SJCRH30 (cell line): ENCODE measurements around the gene MAPK8. TPM values are rescaled to one million over a fixed set of nuclear protein-coding genes. Genes with fewer than 3 reads are reported as not detected.
A peak's percentile ranks its signal among the peaks of the same experiment; 100 is the strongest.

Experiments
- DNase-seq, 2 experiments: peaks; one replicate each; pipeline ENCODE4 v3.0.0-alpha.2; 2015 to 2020
- H3K27ac ChIP-seq: fragments of 250-450 bp; sonication (Bioruptor Pico); 2 replicates; pipeline ENCODE4 v1.5.1; 2020; ENCODE audit warnings: mild to moderate bottlenecking, moderate library complexity
- H3K27me3 ChIP-seq: fragments of 250-450 bp; sonication (Bioruptor Pico); 2 replicates; pipeline ENCODE4 v1.5.1; 2020; ENCODE audit warnings: mild to moderate bottlenecking, moderate library complexity
- H3K36me3 ChIP-seq: fragments of 250-450 bp; sonication (Bioruptor Pico); 2 replicates; pipeline ENCODE4 v1.5.1; 2020; ENCODE audit warnings: mild to moderate bottlenecking, moderate library complexity
- H3K4me1 ChIP-seq: fragments of 250-450 bp; sonication (Bioruptor Pico); 2 replicates; pipeline ENCODE4 v1.5.1; 2020; ENCODE audit warnings: mild to moderate bottlenecking, moderate library complexity
- H3K4me3 ChIP-seq: fragments of 250-450 bp; sonication (Bioruptor Pico); 2 replicates; pipeline ENCODE4 v1.5.1; 2020; ENCODE audit warnings: mild to moderate bottlenecking, moderate library complexity
- H3K9me3 ChIP-seq: fragments of 250-450 bp; sonication (Bioruptor Pico); replicated peaks from 2 replicates; pipeline ENCODE4 v1.5.1; 2020; ENCODE audit warnings: mild to moderate bottlenecking, moderate library complexity
- total RNA-seq: library from RNA; depleted of rRNA; stranded (reverse); fragments of >200 nt; shearing (Covaris generic); gene quantifications from 2 replicates; pipeline ENCODE4 v1.2.3, GENCODE V29; 2014

The MAPK8 gene
- total RNA-seq, 1 experiment from 2014 or later = 58.7 TPM

DNA sequence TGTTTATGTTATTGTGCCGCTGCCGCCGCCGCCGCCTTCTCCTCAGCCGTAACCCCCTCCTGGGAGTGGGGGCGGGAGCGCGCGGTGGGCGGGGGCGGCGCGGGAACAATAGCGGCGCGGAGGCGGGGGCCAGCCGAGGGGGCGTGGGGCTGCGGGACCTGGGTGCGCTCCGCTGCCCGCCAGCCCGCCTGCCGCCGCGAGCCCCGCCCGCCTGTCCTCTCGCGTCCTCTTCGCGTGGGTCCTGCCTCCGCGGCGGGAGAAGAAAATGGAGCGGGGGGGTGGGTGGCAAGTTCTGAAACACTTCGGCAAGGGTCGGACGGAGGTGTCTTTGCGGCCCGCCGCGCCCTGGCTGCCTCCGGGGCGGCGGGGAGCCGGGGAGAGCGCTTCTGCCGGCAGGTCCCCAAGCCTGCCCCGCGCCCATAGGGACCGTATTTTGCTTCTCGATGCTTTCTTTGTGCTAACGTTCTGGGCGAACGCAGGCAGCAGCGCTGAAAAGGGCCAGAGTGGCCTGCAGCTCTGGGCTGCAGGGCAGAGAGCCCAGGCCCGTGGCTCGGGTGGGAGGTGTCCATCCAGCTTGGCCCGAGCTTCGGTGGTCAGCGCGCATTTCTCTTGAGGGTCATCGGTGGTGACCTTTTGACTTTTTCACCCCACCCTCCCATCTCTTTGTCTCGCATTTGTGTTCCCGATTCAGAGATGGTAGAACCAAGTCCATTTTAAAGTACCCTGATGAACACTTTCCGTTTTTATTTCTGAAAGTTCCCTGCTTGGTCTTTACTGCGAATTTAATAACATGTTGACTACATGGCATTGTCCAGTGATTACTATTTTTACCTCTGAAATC lies 613 bp downstream of the MAPK8 start:
- Histone ChIP-seq H3K36me3 (no peaks in the 10 kb centered on the region), H3K27me3 (no peaks in the 10 kb centered on the region), H3K4me3 (peak overlapping the region; percentile 98), H3K27ac (peak overlapping the region; percentile 77), H3K9me3 (no peaks in the 10 kb centered on the region), H3K4me1 (no peaks in the 10 kb centered on the region; the same call in 1 of the 2 replicates)
- peak; percentile 51 to 53 for DNase-seq

DNA sequence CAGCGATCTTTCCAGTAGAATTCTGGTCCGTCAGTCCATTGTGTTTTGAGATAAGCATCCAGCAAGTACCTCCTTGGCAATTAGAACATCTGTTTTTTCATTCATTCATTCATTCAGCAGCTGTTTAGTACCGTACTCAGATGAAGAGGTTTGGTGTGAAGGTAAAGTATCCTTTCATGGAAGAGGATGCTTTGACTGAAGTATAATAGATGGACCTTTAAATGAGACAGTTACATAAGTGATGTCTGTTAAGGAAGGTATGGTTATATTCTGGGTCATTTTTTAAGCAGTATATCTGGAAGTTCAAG lies 1.2 kb downstream of the MAPK8 start:
- H3K27me3 ChIP-seq = no peaks in the 10 kb centered on the region

DNA sequence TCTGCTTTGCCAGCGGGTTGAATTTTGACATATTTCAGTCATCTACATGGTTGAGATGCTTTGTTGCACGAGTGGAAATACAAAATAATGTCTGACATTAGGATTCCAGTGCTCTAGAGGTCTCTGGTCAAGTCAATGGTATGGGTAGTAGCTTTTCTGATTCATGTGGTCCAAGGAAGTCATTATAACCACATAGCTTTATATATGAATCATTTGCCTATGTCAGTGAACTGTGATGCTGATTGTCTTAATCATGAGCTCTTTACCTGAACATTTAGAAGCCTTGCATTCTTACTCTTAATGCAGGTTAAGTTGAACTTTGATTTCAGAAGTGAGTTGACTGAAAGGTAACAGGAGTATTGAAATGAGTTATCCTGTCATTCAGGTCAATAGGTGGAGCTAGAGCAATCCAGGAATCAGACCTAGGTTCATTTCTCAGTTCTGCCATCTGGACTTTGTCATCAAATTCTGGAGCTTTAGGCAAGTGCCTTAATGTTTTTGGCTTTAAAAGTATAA lies 3.3 kb downstream of the MAPK8 start:
- Histone ChIP-seq H3K4me3 (no peak overlapping the region), H3K27me3 (no peaks in the 10 kb centered on the region), H3K4me1 (no peaks in the 10 kb centered on the region; the same call in 1 of the 2 replicates), H3K9me3 (no peaks in the 10 kb centered on the region), H3K27ac (no peak overlapping the region), H3K36me3 (no peaks in the 10 kb centered on the region)
- DNase-seq = no peak

More for the DNA sequence above, 1.2 kb downstream of the MAPK8 start:
- no peaks in the 10 kb centered on the region for H3K9me3 ChIP-seq
- H3K4me1 ChIP-seq = no peaks in the 10 kb centered on the region; the same call in 1 of the 2 replicates
- H3K27ac ChIP-seq = peak overlapping the region; percentile 77
- H3K36me3 ChIP-seq = no peaks in the 10 kb centered on the region
- DNase-seq = peak in 1 of 2 experiments; percentile 16
- H3K4me3 ChIP-seq = peak overlapping the region; percentile 98

DNA sequence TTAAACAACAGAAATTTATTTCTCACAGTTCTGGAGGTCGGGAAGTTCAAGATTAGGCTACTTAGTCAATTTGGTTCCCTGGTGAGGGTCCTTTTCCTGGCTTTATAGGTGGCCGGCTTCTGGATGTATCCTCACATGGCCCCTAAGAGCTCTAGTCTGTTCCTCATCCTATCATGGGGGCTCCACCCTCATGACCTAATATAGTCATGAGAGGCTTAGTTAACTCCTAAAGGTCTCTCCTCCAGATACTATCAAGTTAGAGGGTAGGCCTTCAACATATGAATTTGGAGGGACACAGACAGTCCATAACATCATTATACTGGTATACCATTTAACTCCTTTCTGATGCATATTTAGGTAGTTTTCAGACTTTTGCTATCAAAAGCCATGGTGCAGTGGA lies 7.6 kb downstream of the MAPK8 start:
- Histone ChIP-seq H3K4me3 (no peak overlapping the region), H3K9me3 (no peaks in the 10 kb centered on the region), H3K4me1 (no peaks in the 10 kb centered on the region), H3K27me3 (no peaks in the 10 kb centered on the region), H3K27ac (no peak overlapping the region), H3K36me3 (no peaks in the 10 kb centered on the region)
- DNase-seq = no peak

DNA sequence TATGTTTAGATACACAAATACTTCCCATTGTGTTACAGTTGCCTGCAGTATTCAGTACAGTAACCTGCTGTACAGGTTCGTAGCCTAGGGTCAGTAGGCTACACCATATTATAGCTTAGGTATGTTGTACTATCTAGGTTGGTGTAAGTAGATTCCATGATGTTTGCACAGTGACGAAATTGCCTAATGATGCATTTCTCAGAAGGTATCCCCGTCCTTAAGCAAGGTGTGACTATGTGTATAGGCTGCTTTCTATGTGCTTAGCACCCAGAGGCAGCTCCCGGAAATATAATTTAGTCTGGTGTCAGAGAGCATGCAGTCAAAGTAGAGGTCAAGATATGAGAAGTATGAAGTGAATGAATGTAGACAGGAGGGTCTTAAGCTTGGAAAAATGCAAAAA lies 9.8 kb downstream of the MAPK8 start:
- H3K27ac ChIP-seq = no peak overlapping the region
- no peaks in the 10 kb centered on the region for H3K9me3 ChIP-seq
- H3K36me3 ChIP-seq = no peaks in the 10 kb centered on the region
- no peaks in the 10 kb centered on the region for H3K4me1 ChIP-seq
- DNase-seq = no peak
- H3K27me3 ChIP-seq = no peaks in the 10 kb centered on the region
- no peak overlapping the region for H3K4me3 ChIP-seq

DNA sequence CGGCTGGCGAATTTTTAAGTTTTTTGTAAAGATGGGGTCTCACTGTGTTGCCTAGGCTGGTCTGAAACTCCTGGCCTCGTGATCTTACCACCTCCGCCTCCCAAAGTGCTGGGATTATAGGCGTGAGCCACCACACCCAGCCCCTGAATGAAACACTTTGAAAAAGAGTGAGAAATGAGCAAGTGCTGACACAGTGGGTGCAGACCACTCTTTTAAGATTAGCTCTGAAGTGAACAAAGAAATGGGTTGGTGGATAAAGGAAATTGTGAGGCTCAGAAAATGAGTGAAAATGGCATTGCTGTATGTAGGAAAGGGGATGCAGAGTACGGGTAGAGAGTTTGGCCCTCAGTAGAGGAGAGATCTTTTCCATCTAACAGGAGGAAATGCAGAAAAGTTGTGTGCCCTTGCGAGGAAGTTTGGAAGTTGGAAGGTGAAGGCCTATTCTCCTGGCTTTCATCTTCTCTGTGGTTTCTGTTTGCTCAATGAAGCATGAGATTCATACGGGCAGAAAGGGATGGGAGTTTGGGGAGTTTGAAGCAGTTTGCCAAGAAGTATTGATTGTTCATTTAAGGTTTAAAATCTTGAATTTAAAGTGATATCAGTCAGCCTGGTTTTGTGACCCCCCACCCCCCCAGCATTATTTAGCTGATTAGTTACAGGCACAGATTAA lies 11.0 kb downstream of the MAPK8 start:
- no peaks in the 10 kb centered on the region; the same call in 1 of the 2 replicates for H3K36me3 ChIP-seq
- no peaks in the 10 kb centered on the region for H3K27me3 ChIP-seq
- H3K9me3 ChIP-seq = no peaks in the 10 kb centered on the region
- no peak overlapping the region for H3K4me3 ChIP-seq
- no peak overlapping the region for H3K27ac ChIP-seq
- no peak for DNase-seq
- H3K4me1 ChIP-seq = no peaks in the 10 kb centered on the region

DNA sequence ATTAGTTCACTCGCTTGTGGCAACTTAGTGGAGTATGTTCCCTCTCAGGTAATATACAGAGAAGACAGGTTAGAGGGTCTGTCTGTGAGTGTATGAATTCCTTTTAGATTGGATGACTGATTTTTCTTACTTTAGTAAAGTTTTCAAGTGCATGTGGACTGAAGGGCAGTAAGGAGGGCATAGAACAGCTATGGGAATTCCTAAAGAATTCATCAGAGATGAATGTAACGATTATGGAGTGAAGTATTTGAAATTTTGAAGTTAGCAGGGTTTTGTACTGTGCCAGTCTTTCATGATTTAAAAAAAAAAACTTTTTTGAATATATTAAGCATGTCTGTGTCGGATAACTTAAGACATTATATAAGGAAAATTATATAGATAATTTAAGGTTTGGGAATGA lies 15.5 kb downstream of the MAPK8 start:
- Histone ChIP-seq H3K27ac (no peak overlapping the region), H3K4me1 (no peaks in the 10 kb centered on the region), H3K27me3 (no peaks in the 10 kb centered on the region), H3K9me3 (no peaks in the 10 kb centered on the region), H3K4me3 (no peak overlapping the region), H3K36me3 (no peaks in the 10 kb centered on the region; the same call in 1 of the 2 replicates)
- DNase-seq = no peak

DNA sequence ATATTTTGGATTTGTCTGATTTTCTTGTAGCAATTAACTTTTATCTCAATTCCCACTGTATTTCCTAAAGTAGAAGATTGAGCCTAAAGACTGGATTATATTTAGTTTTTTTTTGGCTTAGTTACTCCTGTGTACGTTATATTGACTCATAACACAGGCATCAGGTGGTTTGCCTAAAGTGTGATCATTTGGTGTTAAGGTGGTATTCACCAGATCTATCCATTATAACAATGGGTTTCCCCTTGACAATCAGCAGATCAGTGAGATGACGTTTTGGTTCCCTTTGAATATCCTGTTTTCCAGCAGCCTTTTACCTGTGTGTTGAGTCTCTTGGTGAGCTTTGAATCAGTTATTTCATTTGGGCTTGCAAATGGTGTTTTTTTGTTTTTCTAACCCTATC lies 18.1 kb downstream of the MAPK8 start:
- Histone ChIP-seq H3K27me3 (no peaks in the 10 kb centered on the region), H3K36me3 (no peaks in the 10 kb centered on the region; the same call in 1 of the 2 replicates), H3K27ac (no peak overlapping the region), H3K4me3 (no peak overlapping the region), H3K4me1 (no peaks in the 10 kb centered on the region), H3K9me3 (no peaks in the 10 kb centered on the region)
- no peak for DNase-seq

DNA sequence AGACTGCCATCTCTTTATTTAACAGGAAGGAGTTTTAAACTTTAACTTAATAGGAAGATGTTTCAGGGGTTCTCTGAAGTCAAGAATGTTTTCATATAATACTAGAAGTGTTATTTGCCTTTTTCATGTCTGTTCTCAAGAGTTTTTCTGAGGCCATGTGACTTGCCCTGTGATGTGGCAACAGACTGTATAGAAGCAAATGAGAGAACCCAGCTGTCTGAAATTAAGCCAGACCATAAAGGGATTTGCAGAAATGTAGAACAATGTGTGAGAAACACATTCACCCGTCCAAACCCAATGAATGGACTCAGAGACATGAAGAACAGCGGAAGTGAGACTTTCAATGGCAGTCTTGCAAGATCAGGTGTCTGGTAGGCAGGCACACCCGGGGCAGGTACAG lies 23.8 kb downstream of the MAPK8 start:
- DNase-seq = no peak
- H3K36me3 ChIP-seq = no peaks in the 10 kb centered on the region
- no peak overlapping the region for H3K4me3 ChIP-seq
- no peak overlapping the region for H3K27ac ChIP-seq
- H3K27me3 ChIP-seq = no peaks in the 10 kb centered on the region
- H3K4me1 ChIP-seq = no peaks in the 10 kb centered on the region
- no peaks in the 10 kb centered on the region for H3K9me3 ChIP-seq

DNA sequence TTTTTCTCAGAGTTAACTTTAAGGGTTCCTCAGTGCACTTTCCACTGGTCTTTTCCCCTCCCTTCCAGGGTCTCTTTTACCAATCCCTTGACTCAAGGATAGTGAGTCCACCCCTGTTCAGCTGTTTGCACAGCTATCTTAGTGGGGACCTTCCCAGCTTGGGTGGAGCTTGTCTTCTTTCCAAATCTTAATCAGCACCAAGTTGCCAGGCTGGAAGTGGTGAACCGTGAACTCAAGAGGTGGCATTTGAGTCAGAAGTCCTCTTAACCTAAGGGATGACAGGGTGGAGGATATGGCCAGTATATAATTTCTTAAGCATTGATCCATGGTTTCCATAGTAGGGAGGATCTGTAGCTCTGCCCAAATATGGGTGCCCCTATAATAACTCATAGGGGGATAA lies 25.0 kb downstream of the MAPK8 start:
- no peak overlapping the region for H3K4me3 ChIP-seq
- H3K27ac ChIP-seq = no peak overlapping the region
- no peaks in the 10 kb centered on the region for H3K36me3 ChIP-seq
- no peak for DNase-seq
- H3K4me1 ChIP-seq = no peaks in the 10 kb centered on the region
- no peaks in the 10 kb centered on the region for H3K27me3 ChIP-seq
- H3K9me3 ChIP-seq = no peaks in the 10 kb centered on the region

DNA sequence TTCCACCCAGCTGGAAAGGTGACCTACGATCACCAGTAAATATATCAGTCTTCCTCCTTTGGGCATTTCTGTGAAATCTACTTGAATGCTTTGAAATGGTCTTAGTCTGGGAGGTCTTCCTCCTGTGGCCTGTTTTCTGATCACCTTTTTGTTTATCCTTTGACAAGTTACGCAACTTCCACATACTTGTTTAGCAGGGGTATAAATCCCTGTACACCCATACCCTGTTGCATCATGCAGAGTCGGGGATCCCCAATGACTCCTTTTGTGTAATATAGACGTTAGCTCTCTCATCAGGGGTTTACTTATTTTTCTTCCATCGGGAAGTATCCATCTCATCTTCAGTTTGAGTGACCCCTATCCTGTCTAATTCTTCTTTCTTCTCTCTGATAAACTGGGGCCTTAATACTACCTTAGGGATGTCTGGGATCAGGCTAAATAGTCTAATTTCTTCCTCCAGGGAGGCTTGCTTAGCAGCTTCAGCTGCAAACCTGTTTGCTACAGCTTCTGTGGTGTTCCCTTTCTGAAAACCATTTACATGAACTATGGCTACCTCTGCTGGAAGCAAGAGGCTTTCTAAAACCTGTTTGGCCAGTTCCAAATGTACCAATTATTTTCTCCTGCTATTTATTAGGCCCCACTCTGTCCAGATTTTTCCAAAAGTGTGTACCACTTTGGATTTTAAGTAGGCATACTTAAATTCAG lies 25.8 kb downstream of the MAPK8 start:
- Histone ChIP-seq H3K4me3 (no peak overlapping the region), H3K9me3 (no peaks in the 10 kb centered on the region), H3K27me3 (no peaks in the 10 kb centered on the region), H3K36me3 (no peaks in the 10 kb centered on the region), H3K4me1 (no peaks in the 10 kb centered on the region), H3K27ac (no peak overlapping the region)
- no peak for DNase-seq

DNA sequence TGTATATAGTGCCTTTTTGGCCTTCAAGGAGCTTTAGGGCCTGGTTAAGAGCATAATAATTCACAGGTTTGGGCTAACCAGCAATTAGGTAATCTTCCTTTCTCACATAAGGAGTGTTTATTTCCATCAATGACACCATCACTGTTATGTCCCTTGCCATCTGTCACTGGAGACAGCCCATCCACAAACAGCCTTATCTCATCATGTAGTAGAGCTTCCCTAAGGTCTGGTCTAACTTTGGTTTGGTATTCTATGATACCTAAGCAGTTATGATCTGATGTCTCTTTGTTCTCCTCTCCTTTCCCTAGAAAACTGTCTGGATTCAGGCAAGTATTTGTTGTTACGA lies 26.4 kb downstream of the MAPK8 start:
- Histone ChIP-seq H3K27me3 (no peaks in the 10 kb centered on the region), H3K9me3 (no peaks in the 10 kb centered on the region), H3K4me3 (no peak overlapping the region), H3K27ac (no peak overlapping the region), H3K4me1 (no peaks in the 10 kb centered on the region), H3K36me3 (no peaks in the 10 kb centered on the region)
- no peak for DNase-seq

DNA sequence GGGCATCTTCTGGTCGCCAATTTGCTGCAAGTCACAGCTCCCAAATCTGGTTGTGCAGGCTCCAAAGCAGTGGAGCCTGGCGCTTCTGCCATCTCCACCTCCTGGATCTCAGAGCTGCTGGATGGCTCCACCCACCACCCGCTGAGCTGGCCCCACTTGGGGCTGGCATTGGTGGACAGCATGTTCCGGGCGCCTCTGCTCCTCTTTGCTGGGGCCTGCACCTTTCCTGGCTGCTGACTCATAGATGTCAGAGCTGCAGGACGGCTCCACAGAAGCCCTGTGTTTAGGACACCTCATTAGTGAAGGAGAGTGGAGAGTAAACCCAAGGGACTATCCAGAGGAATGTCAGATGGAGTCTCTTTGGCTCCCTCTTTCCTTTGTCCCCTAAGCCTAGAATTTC lies 27.4 kb downstream of the MAPK8 start:
- Histone ChIP-seq H3K9me3 (no peaks in the 10 kb centered on the region), H3K36me3 (no peaks in the 10 kb centered on the region), H3K27ac (no peak overlapping the region), H3K4me3 (no peak overlapping the region), H3K4me1 (no peaks in the 10 kb centered on the region), H3K27me3 (no peaks in the 10 kb centered on the region)
- no peak for DNase-seq

DNA sequence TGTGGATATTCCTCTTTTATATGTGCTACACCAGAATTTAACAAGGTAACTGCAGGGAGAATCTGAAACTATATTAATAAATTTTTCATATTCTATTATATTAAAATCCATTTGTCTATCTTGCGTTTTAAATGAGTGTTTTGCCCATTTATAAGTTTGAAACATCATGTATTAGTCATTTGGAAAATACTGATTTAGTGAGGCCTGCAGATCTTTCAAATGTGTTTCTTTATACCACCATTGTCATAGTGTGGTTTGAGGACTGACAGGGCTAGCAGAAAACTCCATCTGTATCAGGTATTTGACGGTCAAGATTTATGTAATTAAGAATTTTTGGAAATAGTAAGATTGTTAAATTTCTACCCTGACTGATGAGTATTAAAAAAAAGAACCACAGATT lies 29.3 kb downstream of the MAPK8 start:
- Histone ChIP-seq H3K4me3 (no peak overlapping the region), H3K36me3 (no peaks in the 10 kb centered on the region), H3K27me3 (no peaks in the 10 kb centered on the region), H3K9me3 (no peaks in the 10 kb centered on the region), H3K4me1 (no peaks in the 10 kb centered on the region), H3K27ac (no peak overlapping the region)
- DNase-seq = no peak

DNA sequence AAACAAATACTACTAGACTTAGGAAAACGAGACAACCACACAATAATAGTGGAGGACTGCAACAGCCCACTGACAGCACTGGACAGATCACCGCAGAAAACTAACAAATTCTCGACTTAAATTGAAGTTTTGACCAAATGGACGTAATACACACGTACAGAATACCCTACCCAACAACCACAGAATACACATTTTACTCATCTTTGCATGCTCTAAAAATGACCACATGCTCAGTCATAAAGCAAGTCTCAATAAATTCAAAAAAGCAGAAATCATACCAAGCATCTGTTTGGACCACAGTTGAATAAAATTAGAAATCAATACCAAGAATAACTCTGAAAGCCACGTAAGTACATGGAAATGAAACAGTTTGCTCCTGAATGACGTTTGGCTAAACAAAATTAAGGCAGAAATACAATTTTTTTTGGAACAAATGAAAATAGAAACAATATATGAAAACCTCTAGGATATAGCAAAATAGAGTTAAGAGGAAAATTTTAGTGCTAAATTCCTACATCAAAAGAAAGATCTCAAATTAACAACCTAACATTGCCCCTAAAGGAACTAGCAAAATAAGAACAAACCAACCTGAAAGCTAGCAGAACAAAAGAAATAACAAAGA lies 30.6 kb downstream of the MAPK8 start:
- no peaks in the 10 kb centered on the region for H3K36me3 ChIP-seq
- H3K9me3 ChIP-seq = no peaks in the 10 kb centered on the region
- H3K27me3 ChIP-seq = no peaks in the 10 kb centered on the region
- no peak overlapping the region for H3K27ac ChIP-seq
- no peaks in the 10 kb centered on the region for H3K4me1 ChIP-seq
- no peak for DNase-seq
- no peak overlapping the region for H3K4me3 ChIP-seq
